RKO (cell line): ENCODE measurements around the gene TMEM229B.
"Not testable (repeated sequence)": the region's sequence is repeated elsewhere in the genome, so short reads cannot be mapped to it uniquely, and the experiment has no call there.

ENCODE experiments used
- DNase-seq: peaks from one replicate; pipeline ENCODE4 v3.0.0-alpha.2; 2016; ENCODE audit warnings: low spot score

The TMEM229B gene

DNA sequence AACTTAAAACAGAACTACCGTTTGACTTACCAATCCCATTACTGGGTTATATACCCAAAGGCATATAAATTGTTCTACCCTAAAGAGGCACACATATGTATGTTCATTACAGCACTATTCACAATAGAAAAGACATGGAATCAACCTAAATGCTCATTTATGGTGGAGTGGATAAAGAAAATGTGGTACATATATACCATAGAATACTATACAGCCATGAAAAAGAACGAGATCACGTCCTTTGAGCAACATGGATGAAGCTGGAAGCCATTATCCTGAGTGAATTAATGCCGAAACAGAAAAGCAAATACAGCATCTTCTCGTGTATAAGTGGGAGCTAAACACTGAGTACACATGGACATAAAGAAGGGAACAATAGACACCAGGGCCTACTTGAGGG, 31.8 kb downstream of the TMEM229B start:
- DNase-seq = no peak

DNA sequence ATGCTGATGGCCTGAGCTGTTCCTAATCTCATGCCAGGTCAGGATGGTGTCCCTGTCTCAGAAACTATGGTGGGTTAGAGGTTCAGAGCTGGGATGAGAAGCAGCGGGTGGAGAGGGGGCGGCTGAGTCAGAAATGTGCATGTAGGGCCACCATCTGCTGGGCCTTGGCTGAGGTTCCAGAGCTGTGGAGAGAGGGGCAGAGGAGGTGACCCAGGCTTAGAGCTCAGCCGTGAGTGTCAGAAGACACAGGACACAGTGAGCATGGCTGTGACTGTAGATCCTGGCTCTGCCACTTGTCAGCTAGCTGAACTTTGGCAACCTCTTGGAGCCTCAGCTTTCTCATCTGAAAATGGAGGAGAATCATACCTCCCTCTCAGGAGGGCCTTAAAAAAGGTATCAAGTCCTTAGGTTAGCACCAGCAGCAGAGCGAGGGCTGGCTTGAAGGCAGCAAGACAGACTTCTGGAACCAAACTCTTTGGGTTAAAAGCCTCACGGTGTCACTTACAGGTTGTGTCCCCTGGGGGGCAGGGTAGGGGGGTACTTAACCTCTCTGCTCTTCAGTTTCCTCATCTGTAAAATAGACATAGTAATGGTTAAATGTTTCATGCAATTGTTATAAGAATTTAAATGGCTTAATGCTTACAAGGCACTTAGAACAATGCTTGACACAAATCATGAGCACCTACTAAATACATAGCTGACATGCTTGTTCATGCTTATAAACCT, 34.8 kb downstream of the TMEM229B start:
- DNase-seq = no peak

DNA sequence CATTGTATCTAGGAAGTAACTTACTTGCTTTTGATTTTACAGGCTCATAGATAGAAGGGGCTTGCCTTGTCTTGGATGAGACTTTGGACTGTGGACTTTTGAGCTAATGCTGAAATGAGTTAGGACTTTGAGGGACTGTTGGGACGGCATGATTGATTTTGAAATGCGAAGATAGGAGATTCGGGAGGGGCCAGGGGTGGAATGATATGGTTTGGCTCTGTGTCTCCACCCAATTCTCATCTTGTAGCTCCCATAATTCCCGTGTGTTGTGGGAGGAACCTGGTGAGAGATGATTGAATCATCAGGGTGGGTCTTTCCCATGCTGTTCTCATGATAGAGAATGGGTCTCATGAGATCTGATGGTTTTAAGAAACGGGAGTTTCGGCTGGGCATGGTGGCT, 36.9 kb downstream of the TMEM229B start:
- not testable (repeated sequence) for DNase-seq

DNA sequence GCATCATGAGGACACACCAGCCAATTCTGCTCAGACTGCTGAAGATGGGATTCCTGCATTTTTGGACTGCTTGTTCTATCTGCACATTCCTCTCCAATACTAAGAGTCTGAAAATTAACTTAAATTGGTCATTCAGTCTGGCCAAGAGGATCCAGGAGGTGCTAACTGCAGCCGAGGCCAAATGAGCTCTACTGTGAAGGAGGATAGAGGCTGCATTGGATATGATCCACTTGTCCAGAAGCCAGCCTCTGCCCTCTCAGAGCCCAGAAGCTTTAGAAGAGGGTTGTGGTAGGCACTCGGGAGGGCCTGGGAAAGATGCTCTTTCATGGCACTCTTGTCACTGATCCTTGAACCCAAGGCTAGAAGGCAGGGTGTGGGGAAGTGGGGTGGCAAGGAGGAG, 39.4 kb downstream of the TMEM229B start:
- DNase-seq = no peak

DNA sequence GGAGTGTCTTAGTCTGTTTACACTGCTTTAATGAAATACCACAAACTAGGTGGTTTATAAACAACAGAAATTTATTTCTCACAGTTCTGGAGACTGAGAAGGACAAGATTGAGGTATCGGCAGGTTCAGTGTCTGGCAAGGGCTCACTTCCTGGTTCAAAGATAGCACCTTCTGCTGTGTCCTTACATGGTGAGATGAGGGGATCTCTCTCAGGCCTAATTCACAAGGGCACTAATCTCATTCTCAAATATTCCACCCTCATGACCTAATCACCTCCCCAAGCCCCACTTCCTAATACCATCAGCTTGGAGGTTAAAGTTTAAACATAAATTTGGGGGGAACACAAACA, 41.5 kb downstream of the TMEM229B start:
- no peak for DNase-seq

DNA sequence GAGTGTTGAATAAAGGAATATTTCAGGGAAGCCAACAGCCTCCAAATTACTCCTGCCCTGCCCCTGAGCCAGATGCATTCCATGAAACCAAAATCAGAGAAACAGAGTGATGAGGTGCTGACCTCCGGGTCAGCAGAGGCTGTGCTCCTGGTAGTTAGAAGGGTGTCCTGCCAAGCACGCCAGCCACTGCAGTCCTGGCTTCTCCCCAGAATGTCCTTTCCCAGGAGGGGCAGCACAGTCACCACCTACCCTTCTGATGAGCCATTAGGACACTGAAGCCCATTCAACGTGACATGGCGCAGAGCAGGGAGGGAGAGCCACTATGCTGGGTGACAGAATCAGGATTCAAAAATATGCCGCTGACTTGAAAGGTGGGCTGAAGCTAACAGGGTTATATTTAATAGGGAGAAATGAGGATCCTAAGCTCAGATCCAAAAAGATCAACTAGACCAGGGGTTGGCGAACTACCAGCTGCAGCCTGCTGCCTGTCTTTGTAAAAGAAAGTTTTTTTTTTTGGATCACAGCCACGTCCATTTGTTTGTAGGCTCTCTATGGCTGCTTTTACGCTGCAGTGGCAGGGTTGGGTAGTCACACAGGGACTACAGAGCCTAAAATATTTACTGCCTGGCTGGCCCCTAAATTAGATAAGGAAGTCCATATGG, 42.0 kb downstream of the TMEM229B start:
- no peak for DNase-seq

DNA sequence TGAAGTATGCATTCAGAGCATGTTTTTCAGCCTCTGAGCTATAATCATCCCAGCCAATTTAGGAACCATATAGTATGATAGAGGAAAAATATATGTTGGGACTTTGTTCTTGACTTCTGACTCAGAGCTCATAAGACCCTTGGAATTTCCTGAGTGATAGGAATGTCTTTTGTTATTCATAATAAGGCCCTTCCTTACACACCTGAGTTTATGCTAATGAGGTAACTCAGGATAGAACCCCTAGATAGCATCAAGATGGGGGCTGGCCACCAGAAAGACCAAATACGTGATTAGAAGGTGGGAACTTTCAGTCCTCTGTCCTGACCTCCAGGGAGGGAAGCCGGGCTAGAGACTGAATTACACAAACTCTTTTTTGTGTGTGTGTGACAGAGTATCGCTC, 44.1 kb downstream of the TMEM229B start:
- no peak for DNase-seq

DNA sequence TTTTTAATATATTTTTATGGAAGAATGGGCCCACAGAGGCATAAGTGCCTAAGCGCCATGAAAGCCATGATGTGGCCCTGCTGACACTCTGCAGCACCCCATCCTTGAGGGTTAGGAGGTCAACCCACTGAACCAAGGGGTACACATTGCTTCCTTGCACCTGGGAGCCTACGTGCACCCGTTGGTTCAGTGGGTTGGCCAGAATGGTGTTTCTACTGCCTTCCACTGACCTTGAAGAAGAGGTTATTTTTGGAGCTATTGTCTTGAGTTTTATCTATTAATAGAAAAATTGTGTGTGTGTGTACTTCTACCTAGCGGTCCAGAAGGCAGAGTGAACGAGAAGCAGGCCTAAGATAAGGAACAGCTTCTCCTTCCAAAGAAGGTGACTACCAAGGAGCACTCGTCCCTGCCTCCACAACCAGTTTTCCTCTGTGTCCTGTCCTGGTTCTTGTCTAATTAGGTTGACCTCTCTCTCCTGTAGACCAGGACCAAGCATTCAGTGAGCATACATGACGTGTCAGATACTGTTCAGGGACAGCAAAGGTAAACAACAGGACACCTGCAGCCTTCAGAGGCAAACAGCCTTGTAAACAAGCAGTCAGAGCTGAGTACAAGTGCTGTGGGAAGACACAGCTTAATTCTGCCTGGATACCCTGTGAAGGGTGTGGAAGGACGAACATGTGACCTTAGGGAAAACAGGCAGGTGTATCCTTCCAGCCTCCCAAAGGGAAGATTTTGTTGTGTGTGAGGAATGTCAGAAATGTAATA, 46.2 kb downstream of the TMEM229B start:
- no peak for DNase-seq

DNA sequence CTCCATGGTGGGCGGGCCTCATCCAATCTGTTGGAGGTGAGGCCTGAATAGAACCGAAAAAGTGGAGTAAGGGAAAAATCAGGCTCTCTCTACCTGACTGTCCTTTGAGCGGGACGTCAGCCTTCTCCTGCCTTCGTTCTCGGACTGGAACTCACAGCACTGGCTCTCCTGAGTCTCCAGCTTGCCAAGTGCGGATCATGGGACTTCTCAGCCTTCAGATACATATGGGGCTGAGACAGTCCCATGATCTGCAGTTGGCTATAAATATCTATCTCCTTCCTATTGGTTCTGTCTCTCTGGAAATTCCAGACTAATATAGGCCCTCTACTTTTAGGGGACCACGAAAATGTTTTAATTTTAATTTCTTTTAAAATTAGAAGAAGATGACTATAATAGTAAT, 46.8 kb downstream of the TMEM229B start:
- DNase-seq = no peak

DNA sequence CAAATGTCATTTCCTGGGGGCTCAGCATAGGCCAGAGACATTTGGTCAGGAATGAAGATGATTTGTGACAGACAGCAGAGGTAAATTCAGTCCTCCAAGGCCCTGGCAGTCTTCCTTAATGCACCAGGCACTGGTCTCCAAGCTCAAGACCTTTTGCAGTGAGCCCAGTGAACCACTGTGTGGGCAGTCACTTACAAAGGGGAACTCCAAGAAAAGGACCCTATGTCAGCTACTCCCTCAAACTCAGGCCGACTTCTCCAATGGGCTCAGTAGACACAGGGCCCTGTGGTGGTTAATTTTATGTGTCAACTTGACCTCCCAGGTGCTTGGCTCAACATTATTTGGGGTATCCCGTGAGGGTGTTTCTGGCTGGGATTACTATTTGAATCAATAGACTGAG, 47.3 kb downstream of the TMEM229B start:
- DNase-seq = no peak

DNA sequence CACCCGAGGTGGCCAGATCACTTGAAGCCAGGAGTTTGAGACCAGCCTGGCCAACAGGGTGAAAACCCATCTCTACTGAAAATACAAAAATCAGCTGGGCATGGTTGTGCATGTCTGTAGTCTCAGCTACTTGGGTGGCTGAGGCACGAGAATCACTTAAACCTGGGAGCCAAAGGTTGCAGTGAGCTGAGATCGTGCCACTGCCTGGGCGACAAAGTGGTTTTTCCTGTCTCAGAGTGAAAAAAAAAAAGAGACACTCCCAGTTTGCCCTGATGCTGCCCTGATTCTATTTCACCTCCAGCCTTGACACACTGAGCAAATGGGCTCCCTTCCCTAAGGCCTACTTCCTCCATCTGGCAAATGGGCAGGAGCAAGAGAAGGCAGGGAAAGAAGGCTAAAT, 48.0 kb downstream of the TMEM229B start:
- DNase-seq = no peak

DNA sequence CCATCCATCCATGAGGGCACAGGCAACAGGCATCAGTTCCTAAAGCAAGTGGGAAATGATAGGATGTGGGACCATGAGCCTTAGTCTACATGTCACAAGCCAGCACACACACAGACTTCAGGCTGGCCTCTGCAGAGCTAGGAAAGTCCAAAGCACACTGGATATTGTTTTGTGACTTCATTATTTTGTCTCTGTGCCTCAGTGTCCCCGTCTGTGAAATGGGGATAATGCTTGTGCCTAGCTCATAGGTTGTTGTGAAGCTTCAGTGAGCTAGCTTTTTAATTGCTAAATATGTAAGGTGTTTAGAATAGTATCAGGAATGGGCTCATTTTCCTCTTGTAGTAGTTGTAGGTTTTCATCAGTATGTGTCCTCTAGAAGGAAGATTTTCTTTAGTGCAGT, 49.6 kb downstream of the TMEM229B start:
- no peak for DNase-seq

DNA sequence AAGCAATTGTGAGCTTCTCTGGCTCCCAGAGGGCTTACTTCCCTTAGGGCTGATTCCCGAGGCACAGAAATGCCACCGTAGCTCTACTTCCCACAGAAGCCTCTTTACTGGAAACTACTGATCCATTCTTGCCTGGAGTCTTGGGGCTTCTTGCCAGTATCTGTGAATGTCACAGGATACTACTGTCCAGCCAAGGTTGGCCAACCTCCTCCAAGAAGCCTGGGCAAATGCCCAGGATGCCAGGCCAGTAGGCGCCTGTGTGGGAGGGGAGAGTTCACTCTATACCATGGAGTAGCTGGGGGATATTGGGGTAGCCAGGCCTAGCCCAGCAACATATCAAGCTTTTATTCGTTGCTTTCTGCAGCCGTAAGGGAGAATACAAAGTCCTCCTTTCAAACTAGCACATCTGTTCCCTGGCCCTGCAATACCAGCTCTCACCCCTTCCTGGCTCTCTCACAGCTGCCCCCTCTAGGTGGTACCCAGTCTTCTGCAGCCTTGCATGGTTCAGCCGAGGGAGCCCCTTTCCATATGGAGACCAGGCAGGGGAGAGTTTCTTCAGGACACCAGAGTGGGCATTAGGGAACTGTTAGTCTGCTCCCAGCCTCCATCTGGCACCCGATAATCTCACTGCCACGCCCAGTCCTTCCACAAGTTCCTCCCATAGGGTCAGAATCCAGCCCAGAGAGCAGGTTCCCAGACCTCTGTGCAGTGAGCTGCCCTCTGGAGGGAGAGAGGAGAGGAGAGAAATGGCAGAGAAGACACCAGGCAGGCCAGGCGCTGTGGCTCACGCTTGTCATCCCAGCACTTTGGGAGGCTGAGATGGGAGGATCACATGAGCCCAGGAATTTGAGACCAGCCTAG, 52.3 kb downstream of the TMEM229B start:
- DNase-seq = no peak

DNA sequence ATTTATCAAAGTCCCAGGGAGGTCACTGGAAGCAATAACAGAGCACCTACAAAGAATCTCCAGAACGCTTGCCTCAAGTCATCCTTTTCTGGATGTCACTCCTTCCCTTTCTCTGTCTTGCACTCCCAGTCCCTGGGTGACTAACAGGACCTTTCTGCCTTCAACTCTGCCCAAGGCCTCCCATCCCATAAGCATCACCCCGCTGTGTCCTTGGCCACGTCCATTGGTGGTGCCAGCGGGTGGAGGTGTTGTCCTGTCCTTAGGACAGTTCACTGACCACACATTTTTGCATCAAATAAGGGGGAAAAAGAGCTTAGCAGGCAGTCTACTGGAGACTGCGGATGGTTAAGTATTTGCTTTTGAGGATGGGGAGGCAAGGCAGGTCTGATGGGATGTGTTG, 52.9 kb downstream of the TMEM229B start:
- DNase-seq = no peak

DNA sequence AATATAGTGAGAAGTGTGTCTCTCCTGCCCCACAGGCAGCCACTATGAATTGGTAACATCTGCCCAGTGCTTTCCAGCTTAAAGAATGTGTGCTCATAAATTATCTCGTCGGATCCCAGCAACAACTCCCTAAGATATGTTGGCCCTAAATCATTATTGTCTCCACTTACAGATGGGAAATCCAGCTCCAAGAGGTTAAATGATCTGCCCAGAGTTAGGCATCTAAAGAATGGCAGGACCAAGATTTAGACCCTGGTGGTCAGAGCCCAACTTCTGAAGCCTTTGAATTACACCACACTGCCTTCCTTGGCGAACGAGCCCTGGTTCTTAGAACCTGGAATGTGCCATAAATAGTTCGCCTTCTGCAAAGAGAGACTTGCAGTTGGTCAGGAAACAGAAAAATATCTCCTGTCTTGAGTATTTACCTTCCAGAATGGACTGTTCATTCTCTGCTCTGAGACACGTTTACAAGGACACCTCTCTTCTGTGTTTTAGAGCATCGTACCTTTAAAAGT, 56.4 kb downstream of the TMEM229B start:
- DNase-seq = no peak

DNA sequence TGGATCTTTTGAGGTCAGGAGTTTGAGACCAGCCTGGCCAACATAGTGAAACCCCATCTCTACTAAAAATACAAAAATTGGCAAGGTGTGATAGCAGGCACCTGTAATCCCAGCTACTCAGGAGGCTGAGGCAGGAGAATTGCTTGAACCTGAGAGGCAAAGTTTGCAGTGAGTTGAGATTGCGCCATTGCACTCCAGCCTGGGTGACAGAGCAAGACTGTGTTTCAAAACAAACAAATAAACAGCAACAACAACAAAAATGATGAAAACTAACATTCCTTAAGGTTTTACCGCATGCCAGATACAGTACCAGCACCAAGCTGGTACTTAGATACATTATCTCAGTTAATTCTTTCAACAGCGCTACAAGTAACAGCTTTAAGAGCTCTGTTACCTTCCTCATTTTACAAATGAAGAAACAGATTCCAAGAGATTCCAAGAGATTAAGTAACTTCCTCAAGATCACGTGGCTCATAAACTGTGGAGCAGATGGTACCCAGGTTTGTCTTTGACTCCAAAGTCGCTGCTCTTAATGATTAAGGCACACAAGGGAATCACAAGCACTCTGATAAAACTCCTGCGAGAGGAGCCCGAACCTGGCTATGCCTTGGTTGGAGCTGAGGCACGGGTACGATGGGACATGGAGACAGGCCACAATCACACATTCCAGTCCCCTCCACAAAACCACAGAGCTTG, 58.9 kb downstream of the TMEM229B start:
- no peak for DNase-seq

DNA sequence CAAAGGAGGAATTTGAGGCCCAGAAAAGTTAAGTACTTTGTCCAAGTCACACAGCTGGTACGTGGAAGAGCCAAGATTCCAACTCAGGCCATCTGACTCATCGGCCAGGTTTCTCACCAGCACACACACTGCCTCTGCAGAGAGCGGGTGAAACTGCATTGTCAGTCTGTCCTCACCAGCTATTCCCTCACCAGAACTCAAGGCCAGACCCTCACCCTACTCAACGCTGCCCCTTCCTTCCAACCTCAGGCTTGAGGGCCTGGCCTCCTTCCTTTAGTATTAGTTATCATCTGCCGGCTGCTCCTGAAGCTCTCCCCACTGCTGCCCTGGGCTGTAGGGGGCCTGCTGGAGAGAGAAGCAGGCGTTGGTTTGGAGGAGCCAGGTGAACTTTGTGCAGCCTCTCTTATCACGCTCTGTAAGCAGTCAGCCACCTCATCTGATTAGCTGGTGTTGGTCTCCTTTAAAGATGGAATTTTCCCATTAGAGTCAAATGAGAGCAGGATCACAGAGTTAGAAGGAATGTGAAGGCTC, 60.0 kb downstream of the TMEM229B start:
- peak; percentile 80 for DNase-seq

DNA sequence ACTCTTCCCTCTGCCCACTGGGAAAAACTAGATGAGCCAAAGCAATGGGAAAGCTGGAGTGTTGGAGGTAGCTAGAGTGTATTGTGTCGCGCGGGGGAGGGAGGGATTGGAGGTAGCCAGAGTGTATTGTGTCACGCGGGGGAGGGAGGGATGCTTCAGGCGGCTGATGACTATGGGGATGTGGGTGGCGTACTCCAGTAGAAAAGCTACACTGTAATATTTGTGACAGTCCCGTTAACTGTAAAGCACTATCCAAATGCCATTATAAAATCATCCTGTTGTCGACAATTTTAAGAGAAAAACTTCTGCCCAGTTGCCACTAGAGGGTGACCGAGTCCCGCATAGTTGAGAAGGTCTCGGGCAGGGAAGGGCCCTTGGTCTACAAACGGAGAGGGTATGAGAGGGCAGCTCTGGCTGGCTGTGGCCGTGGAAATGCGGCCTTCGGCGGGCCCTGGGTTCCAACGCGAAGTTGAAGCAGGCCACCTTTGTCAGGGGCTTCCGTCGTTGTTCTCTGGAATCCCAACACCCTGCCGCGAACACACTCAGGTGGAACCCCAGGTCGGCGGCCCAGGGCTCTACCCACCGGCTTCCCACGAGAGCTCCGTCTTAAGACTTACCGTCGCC, 61.4 kb downstream of the TMEM229B start:
- peak; percentile 82 for DNase-seq

DNA sequence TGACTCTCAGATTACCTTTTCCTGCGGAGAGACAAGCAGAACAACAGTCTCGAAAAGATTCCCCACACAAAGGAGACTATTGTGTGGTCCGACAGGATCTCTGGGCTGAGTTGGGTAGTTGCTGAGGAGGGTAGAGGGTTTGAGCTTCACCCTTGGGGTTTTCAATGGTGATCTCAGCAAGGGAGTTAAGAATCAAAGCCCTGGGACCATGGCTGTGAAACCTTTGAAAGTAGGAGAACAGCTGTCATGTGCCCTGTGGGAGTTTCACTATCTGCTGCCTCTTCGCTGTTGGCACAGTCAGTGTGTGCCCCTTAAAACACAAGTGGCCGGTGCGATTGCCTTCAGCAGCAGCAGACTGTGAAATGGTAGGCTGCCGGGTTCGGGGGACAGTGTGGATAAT, 62.4 kb downstream of the TMEM229B start:
- DNase-seq = no peak

DNA sequence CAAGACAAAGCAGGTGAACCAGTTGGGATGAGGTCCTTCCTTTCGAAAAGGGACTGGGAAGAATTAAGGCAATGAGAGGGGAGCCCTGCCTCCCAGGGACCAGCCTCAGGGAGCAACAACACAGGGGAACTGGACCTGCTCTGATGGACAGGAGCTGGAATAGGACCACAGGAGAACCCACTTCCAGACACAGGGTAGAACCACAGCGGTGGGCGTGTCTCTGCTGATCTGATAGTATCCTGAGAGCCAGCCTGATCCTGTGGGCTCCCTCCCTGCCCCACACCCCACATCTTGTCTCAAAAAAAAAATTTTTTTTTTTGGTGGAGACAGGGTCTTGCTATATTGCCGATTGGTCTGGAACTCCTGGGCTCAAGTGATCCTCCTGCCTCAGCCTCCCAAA, 62.9 kb downstream of the TMEM229B start:
- no peak for DNase-seq

DNA sequence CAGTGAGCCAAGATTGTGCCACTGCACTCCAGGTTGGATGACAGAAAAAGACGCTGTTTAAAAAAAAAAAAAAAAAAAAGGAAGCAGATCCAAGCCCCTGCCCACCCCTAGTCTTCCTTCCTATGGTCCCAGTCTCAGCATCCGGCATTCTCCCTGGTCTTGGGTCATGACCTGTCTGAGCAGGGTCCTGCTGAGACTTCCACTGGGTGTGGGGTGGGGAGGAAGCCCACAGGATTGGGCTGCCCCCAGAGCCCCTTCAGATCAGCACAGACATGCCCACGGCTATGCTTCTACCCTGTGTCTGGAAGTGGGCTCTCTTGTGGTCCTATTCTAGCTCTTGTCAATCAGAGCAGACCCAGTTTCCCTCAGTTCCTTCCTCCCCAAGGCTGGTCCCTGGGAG, 64.0 kb downstream of the TMEM229B start:
- no peak for DNase-seq
